Fibroblast of villous mesenchyme (primary cell): Measurements from ENCODE around the gene PM20D1. TPM values are rescaled to one million over a fixed set of nuclear protein-coding genes. Genes with fewer than 3 reads are reported as not detected.
"Not testable (repeated sequence)": the region's sequence is repeated elsewhere in the genome, so short reads cannot be mapped to it uniquely, and the experiment has no call there.

Experiments used
- DNase-seq: peaks from one replicate; pipeline ENCODE4 v3.0.0-alpha.2; 2010; ENCODE audit warnings: low read depth
- H3K4me3 ChIP-seq: 2 replicates; pipeline ENCODE4 v1.5.1; 2011; ENCODE audit warnings: low read depth, mild to moderate bottlenecking, low read length
- CTCF ChIP-seq: IDR thresholded peaks from 2 replicates; pipeline ENCODE4 v1.5.1; 2012; ENCODE audit warnings: low read depth, mild to moderate bottlenecking, low read length; ENCODE audit not compliant: insufficient read depth
- total RNA-seq: library from RNA; depleted of rRNA; stranded (reverse); fragments of >200 nt; gene quantifications from 2 replicates; pipeline ENCODE4 v1.2.3, GENCODE V29; 2012

The PM20D1 gene
- total RNA-seq, result under 0.01 TPM in 1 of 2 replicates, not detected in the other

GRCh38 chr1:205849619-205850355 is at the start of gene PM20D1:
Gene PM20D1 (minus strand): TSS chr1:205850132. CDS start chr1:205850072, 60 bp downstream.
- H3K4me3 ChIP-seq, result peak within 1 kb of the TSS; percentile 45
- DNase-seq, result peak; percentile 78
- no peak for TF ChIP-seq CTCF

- no peak overlapping the region for H3K4me3 ChIP-seq
- no peak for DNase-seq
- TF ChIP-seq CTCF, result no peak
Observed at GRCh38 chr1:205896351-205896750, 46.4 kb upstream of the PM20D1 start.

- not testable (repeated sequence) for DNase-seq, H3K4me3 ChIP-seq
Observed at GRCh38 chr1:205894119-205894518, 44.2 kb upstream of the PM20D1 start.

GRCh38 chr1:205892175-205892574 is 42.2 kb upstream of the PM20D1 start:
- DNase-seq, H3K4me3 ChIP-seq: not testable (repeated sequence)

- not testable (repeated sequence) for DNase-seq
Observed at GRCh38 chr1:205891481-205891880, 41.5 kb upstream of the PM20D1 start.

GRCh38 chr1:205890631-205891030 is 40.7 kb upstream of the PM20D1 start:
- DNase-seq, H3K4me3 ChIP-seq: not testable (repeated sequence)

More at GRCh38 chr1:205891481-205891880, 41.5 kb upstream of the PM20D1 start:
- H3K4me3 ChIP-seq, result not testable (repeated sequence)

GRCh38 chr1:205889706-205890105 is 39.8 kb upstream of the PM20D1 start:
- not testable (repeated sequence) for H3K4me3 ChIP-seq
- peak; percentile 21 for DNase-seq

- not testable (repeated sequence) for H3K4me3 ChIP-seq, DNase-seq
Observed at GRCh38 chr1:205889006-205889405, 39.1 kb upstream of the PM20D1 start.

GRCh38 chr1:205883792-205884191 is 33.9 kb upstream of the PM20D1 start:
- DNase-seq, result no peak
- H3K4me3 ChIP-seq, result no peak overlapping the region
- no peak for TF ChIP-seq CTCF

- no peak for DNase-seq
- TF ChIP-seq CTCF, result no peak
- H3K4me3 ChIP-seq, result no peak overlapping the region
Observed at GRCh38 chr1:205880923-205881322, 31.0 kb upstream of the PM20D1 start.
